22Rv1 (cell line): Measurements from ENCODE around the gene U2AF1L4.

Experiments used
- CTCF ChIP-seq: fragments of 450-650 bp; IDR thresholded peaks from 2 replicates; pipeline ENCODE4 v1.5.1; 2017; ENCODE audit warnings: mild to moderate bottlenecking
- ZFX ChIP-seq: fragments of 450-650 bp; IDR thresholded peaks from 2 replicates; pipeline ENCODE4 v1.6.1; 2017; ENCODE audit warnings: antibody characterized with exemption, borderline replicate concordance

DNA sequence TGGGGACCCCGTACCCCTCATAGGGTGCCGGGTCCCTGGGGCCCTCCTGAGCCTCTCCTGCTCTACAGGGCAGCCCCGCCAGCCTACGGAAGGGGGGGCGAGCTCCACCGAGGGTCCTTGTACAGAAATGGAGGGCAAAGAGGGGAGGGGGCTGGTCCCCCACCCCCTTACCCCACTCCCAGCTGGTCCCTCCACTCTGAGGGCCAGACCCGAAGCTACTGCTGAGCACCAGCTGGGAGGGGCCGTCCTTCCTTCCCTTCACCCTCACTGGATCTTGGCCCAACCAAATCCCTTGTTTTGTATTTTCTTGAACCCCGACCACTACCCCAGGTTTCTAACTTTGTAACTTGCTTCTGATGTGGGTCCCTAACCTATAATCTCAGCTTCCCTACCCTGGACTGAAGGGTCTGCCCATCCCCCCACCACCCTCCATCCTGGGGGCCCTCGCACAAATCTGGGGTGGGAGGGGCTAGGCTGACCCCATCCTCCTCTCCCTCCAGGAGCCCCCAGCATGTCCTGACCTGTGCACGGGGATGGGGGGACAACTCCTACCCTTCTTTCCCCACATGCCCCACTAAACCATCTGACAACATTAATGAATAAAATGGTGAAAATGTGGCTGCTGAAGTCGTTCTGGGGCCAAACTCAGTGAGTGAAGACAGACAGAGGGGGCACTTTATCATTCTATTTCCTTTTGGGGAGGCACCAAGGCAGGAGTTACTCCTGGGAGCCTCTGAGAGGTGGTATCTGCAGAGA is 43.2 kb upstream of the U2AF1L4 start:
- TF ChIP-seq CTCF: no peak
- no peak for TF ChIP-seq ZFX
